Measurements from ENCODE around the gene CEP164. TPM values are rescaled to one million over a fixed set of nuclear protein-coding genes. Genes with fewer than 3 reads are reported as not detected.

Gene CEP164
- total and polyA plus RNA-seq, 10 of the 15 experiments (the other 5 are each of a cell fraction or from before 2014, with no cell fraction given) = 4.2 to 31.2 (median 20.2) TPM

DNA sequence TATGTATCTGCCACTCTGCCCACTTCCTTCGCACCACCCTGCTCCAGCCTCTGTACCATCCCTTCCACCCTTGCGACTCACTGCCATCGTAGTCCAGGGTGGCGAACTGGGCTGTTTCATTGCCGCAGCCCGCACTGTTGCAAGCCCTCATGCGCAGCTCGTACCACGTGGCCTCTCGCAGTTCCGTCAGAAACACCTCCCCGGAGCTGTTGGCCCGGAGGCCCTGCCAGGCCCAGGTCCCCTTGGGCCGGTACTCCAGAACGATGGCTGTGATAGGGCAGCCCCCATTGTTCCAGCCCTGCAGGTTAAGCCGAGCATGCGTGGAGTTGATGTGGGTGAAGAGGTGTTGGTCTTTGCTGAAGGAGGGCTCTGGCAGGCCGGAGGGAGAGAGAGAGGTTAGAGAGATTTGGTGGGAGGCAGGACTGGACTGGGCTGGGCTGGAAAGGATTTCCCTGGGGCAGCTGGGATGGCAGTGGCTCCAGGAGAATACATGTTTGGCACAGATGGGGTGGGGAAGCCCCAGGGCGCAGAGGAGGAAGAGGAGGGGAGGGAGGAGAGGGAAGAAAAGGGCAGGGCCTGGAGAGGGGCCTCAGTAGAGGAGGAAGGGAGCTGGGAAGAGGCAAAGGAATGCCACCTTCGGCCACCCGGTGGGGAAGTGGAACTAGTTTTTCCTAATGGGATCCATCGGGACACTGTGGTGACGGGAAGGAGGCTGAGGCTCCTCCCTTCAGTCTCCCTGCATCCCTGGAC, 109.6 kb downstream of the CEP164 start (continued):
- TF ChIP-seq, protein P1, sequence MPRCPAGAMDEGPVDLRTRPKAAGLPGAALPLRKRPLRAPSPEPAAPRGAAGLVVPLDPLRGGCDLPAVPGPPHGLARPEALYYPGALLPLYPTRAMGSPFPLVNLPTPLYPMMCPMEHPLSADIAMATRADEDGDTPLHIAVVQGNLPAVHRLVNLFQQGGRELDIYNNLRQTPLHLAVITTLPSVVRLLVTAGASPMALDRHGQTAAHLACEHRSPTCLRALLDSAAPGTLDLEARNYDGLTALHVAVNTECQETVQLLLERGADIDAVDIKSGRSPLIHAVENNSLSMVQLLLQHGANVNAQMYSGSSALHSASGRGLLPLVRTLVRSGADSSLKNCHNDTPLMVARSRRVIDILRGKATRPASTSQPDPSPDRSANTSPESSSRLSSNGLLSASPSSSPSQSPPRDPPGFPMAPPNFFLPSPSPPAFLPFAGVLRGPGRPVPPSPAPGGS (IDR thresholded peaks at IDR 0.05; ENCODE audit: borderline replicate concordance, insufficient read depth, low read depth, low read length, poor library complexity, severe bottlenecking) = no peak
- TF ChIP-seq STAT1 (conservative IDR thresholded peaks at IDR 0.05) (no peak), GABPA (IDR thresholded peaks at IDR 0.05; ENCODE audit: low read depth) (no peak), MTA3 (IDR thresholded peaks at IDR 0.05; ENCODE audit: borderline replicate concordance, low read length) (no peak), POU2F2 (IDR thresholded peaks at IDR 0.05; ENCODE audit: borderline replicate concordance, low read depth, low read length) (no peak)
- TF ChIP-seq, protein P2, sequence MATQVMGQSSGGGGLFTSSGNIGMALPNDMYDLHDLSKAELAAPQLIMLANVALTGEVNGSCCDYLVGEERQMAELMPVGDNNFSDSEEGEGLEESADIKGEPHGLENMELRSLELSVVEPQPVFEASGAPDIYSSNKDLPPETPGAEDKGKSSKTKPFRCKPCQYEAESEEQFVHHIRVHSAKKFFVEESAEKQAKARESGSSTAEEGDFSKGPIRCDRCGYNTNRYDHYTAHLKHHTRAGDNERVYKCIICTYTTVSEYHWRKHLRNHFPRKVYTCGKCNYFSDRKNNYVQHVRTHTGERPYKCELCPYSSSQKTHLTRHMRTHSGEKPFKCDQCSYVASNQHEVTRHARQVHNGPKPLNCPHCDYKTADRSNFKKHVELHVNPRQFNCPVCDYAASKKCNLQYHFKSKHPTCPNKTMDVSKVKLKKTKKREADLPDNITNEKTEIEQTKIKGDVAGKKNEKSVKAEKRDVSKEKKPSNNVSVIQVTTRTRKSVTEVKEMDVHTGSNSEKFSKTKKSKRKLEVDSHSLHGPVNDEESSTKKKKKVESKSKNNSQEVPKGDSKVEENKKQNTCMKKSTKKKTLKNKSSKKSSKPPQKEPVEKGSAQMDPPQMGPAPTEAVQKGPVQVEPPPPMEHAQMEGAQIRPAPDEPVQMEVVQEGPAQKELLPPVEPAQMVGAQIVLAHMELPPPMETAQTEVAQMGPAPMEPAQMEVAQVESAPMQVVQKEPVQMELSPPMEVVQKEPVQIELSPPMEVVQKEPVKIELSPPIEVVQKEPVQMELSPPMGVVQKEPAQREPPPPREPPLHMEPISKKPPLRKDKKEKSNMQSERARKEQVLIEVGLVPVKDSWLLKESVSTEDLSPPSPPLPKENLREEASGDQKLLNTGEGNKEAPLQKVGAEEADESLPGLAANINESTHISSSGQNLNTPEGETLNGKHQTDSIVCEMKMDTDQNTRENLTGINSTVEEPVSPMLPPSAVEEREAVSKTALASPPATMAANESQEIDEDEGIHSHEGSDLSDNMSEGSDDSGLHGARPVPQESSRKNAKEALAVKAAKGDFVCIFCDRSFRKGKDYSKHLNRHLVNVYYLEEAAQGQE (IDR thresholded peaks at IDR 0.05; ENCODE audit: low read depth, low read length) = no peak

DNA sequence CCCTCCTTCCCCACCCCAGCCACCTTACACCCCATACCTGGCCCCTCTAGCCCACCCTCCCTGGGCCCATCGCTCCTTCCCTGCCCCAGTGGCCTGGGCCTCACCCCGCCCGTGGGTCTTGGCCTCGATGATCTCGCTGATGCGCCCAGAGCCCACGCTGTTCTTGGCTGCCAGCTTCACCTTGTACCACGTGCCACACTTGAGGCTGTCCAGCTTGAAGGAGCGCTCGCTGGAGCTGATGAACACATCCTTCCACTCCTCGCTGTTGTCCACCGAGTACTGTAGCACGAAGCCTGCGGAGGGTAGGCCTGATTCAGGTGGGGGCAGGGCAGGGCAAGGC, 110.1 kb downstream of the CEP164 start:
- in situ Hi-C loops (cut with MboI) = loop anchor here (25.0 kb wide), 1 partner anchor 625 kb away; no protein-coding TSS in a partner anchor
- TF ChIP-seq RELA (IDR thresholded peaks at IDR 0.05; ENCODE audit: borderline replicate concordance, partially characterized antibody) = no peak
- TF ChIP-seq, protein P3, sequence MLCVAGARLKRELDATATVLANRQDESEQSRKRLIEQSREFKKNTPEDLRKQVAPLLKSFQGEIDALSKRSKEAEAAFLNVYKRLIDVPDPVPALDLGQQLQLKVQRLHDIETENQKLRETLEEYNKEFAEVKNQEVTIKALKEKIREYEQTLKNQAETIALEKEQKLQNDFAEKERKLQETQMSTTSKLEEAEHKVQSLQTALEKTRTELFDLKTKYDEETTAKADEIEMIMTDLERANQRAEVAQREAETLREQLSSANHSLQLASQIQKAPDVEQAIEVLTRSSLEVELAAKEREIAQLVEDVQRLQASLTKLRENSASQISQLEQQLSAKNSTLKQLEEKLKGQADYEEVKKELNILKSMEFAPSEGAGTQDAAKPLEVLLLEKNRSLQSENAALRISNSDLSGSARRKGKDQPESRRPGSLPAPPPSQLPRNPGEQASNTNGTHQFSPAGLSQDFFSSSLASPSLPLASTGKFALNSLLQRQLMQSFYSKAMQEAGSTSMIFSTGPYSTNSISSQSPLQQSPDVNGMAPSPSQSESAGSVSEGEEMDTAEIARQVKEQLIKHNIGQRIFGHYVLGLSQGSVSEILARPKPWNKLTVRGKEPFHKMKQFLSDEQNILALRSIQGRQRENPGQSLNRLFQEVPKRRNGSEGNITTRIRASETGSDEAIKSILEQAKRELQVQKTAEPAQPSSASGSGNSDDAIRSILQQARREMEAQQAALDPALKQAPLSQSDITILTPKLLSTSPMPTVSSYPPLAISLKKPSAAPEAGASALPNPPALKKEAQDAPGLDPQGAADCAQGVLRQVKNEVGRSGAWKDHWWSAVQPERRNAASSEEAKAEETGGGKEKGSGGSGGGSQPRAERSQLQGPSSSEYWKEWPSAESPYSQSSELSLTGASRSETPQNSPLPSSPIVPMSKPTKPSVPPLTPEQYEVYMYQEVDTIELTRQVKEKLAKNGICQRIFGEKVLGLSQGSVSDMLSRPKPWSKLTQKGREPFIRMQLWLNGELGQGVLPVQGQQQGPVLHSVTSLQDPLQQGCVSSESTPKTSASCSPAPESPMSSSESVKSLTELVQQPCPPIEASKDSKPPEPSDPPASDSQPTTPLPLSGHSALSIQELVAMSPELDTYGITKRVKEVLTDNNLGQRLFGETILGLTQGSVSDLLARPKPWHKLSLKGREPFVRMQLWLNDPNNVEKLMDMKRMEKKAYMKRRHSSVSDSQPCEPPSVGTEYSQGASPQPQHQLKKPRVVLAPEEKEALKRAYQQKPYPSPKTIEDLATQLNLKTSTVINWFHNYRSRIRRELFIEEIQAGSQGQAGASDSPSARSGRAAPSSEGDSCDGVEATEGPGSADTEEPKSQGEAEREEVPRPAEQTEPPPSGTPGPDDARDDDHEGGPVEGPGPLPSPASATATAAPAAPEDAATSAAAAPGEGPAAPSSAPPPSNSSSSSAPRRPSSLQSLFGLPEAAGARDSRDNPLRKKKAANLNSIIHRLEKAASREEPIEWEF (IDR thresholded peaks at IDR 0.05; ENCODE audit: insufficient replicate concordance, low read depth, low read length) = no peak
- no peak for TF ChIP-seq SMC3 (IDR thresholded peaks at IDR 0.05; ENCODE audit: borderline replicate concordance, low read length)
- TF ChIP-seq DPF2 (IDR thresholded peaks at IDR 0.05) = no peak
- TF ChIP-seq YBX1 (IDR thresholded peaks at IDR 0.05) = no peak
- TF ChIP-seq IRF4 (IDR thresholded peaks at IDR 0.05; ENCODE audit: low read depth, low read length) = no peak
- no peak for TF ChIP-seq RB1 (IDR thresholded peaks at IDR 0.05; ENCODE audit: borderline replicate concordance)
- CTCF ChIA-PET = no interaction called here

More for the DNA sequence above, 110.1 kb downstream of the CEP164 start:
- BruUV-seq (replicated peaks) = no TSS peak
- Histone ChIP-seq H3K4me2 (ENCODE audit: control insufficient read depth, insufficient read depth) (no peak overlapping the region), H3K4me3 (no peak overlapping the region), H3K36me3 (ENCODE audit: control insufficient read depth in 2 of 2, insufficient read depth in 2 of 2, low read length in 1 of 2) (no peaks in the 10 kb centered on the region), H3K79me2 (ENCODE audit: control insufficient read depth, insufficient read depth, low read length) (no peaks in the 10 kb centered on the region), H3K4me1 (ENCODE audit: control insufficient read depth, insufficient read depth, low read length) (peaks cover 19% of the 10 kb centered on the region), H3K9me3 (replicated peaks; ENCODE audit: control insufficient read depth, insufficient read depth, low read length) (no peaks in the 10 kb centered on the region), H2AFZ (ENCODE audit: control insufficient read depth, low read depth, low read length) (no peak overlapping the region), H3K27ac (ENCODE audit: control insufficient read depth, insufficient read depth) (no peak overlapping the region), H3K27me3 (replicated peaks in 1 of 2; ENCODE audit: control insufficient read depth in 2 of 2, insufficient read depth in 2 of 2, low read length in 1 of 2) (no peaks in the 10 kb centered on the region; a peak in 1 of 4 replicates), H3K9ac (ENCODE audit: control insufficient read depth, insufficient read depth, low read length) (no peak overlapping the region), H4K20me1 (ENCODE audit: control insufficient read depth, insufficient read depth) (no peaks in the 10 kb centered on the region)
- DNase-seq (ENCODE audit: low read depth, low spot score) (no peak), FAIRE-seq (no peak), ATAC-seq (no peak)
- WGBS (ENCODE audit: insufficient coverage, insufficient replicate concordance, low lambda C conversion rate, missing lambda C conversion rate) = 57% methylated on average over 13 of the region's 14 CpGs
- SMC1A ChIA-PET (ENCODE audit: uncharacterized antibody, unreplicated experiment) = interaction anchor here (1.3 kb wide), 1 partner anchor 12 kb away, joined by 4 read pairs; no protein-coding TSS in a partner anchor
- RAD21 ChIA-PET (ENCODE audit: unreplicated experiment) = no interaction called here
- intact Hi-C loops (cut with micrococcal nuclease; ENCODE audit: unreplicated experiment) = no loop called here
- POLR2A ChIA-PET = no interaction called here

All from GM12878 (cell line).